Esophagus muscularis mucosa (tissue), 4 donors: ENCODE data around the gene KCNH1. TPM values are rescaled to one million over a fixed set of nuclear protein-coding genes. Genes with fewer than 3 reads are reported as not detected.

Source experiments
- DNase-seq: peaks from one replicate; pipeline ENCODE4 v3.0.0-alpha.2; 2017; ENCODE audit errors: extremely low spot score
- H3K27ac ChIP-seq, 4 donors: fragments of 200-600 bp; sonication (generic); replicated peaks in 1 of 4; 1 replicate in 3 of 4; 2 replicates in 1 of 4; pipeline ENCODE4 v1.5.1; 2016 to 2019; ENCODE audit warnings: mild to moderate bottlenecking in 1 of 4
- H3K27me3 ChIP-seq, 4 donors: fragments of 200-600 bp; sonication (generic); one replicate each; pipeline versions ENCODE4 v1.5.1 to v1.6.0; 2016 to 2019
- H3K36me3 ChIP-seq, 4 donors: fragments of 200-600 bp; sonication (generic); one replicate each; pipeline ENCODE4 v1.5.1; 2016 to 2019
- H3K4me1 ChIP-seq, 4 donors: fragments of 200-600 bp; sonication (generic); one replicate each; pipeline ENCODE4 v1.5.1; 2016 to 2019
- H3K4me3 ChIP-seq, 4 donors: fragments of 200-600 bp; sonication (generic); 1 replicate in 2 of 4; 2 replicates in 2 of 4; pipeline ENCODE4 v1.5.1; 2016 to 2019; ENCODE audit warnings: mild to moderate bottlenecking in 4 of 4, moderate library complexity in 1 of 4
- H3K9me3 ChIP-seq, 4 donors: fragments of 200-600 bp; sonication (generic); 1 replicate in 3 of 4; 2 replicates in 1 of 4; pipeline ENCODE4 v1.5.1; 2016 to 2019
- EP300 ChIP-seq: sonication (generic); formaldehyde crosslinking; IDR thresholded peaks from one replicate; pipeline ENCODE4 v1.6.1; 2017; ENCODE audit warnings: antibody characterized with exemption
- POLR2A ChIP-seq: fragments of 450-650 bp; IDR thresholded peaks from one replicate; pipeline ENCODE4 v1.6.1; 2017; ENCODE audit warnings: antibody characterized with exemption, moderate library complexity, mild to moderate bottlenecking, low read depth
- POLR2AphosphoS5 ChIP-seq, 2 donors: sonication (generic); formaldehyde crosslinking; IDR thresholded peaks; one replicate each; pipeline ENCODE4 v1.6.1; 2017; ENCODE audit warnings: antibody characterized with exemption in 2 of 2
- WGBS: methylation state at CpG from one replicate; pipeline ENCODE4 v1.1.5; 2018; 5-methylcytosine and 5-hydroxymethylcytosine counted together
- intact Hi-C: fragments of 100-400 bp; cut with DNase I; formaldehyde crosslinking; loops from one replicate; pipeline ENCODE4 v1.15.1; 2023
- total RNA-seq, 4 donors: library from RNA; depleted of rRNA; stranded (reverse); fragments of >200 nt; gene quantifications; one replicate each; pipeline versions ENCODE4 v1.1.0 to v1.2.1, GENCODE V29; 2016
- TF ChIP-seq, protein P1 (sequence below), 3 experiments: fragments of 200-600 bp in 2 of 3; fragments of 450-650 bp in 1 of 3; sonication (generic) in 2 of 3; IDR thresholded peaks; one replicate each; pipeline ENCODE4 v1.5.1; 2017 to 2019; ENCODE audit warnings: antibody characterized with exemption in 3 of 3, mild to moderate bottlenecking in 2 of 3, moderate library complexity in 1 of 3

KCNH1 gene
- total RNA-seq, 4 donors from 2014 or later, result 0.11 to 0.78 (median 0.46) TPM

DNA sequence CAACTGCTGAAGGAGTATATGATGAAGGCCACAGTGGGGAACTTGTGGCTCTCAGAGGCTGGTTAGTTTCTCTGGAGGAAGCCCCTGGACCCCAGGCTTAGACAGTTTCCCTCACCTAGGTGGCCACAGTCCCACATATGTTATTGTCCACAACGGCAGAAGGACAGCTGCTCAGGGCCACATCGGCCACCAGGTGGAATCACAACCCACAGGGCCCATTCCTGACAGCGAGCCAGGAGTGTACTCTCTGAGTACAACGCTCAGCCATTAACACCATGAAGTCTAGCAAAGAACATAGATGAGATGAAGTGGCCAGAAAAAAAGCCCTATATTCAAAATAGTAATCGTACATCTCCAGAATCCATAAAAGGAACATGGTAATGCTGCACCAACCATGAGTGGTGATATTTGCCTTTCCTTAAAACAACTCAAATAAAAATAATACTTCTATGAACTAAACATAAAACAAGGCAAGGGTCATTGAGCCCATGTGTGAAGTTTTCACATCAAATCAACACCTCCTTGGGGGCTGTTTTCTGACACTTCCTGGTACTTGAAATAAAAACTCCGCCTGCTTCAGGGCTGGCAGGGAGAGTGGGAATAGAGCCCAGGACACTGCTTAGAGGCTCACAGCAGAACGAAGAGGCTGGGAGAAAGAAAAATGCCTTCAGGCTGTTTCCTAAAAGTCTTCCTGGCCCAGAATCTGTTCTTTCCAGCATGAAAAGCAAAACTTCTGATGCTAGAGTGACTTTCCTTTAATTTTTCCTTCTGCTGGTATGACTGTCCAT lies 421.9 kb downstream of the KCNH1 start:
- TF ChIP-seq, protein P1, sequence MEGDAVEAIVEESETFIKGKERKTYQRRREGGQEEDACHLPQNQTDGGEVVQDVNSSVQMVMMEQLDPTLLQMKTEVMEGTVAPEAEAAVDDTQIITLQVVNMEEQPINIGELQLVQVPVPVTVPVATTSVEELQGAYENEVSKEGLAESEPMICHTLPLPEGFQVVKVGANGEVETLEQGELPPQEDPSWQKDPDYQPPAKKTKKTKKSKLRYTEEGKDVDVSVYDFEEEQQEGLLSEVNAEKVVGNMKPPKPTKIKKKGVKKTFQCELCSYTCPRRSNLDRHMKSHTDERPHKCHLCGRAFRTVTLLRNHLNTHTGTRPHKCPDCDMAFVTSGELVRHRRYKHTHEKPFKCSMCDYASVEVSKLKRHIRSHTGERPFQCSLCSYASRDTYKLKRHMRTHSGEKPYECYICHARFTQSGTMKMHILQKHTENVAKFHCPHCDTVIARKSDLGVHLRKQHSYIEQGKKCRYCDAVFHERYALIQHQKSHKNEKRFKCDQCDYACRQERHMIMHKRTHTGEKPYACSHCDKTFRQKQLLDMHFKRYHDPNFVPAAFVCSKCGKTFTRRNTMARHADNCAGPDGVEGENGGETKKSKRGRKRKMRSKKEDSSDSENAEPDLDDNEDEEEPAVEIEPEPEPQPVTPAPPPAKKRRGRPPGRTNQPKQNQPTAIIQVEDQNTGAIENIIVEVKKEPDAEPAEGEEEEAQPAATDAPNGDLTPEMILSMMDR (IDR thresholded peaks at IDR 0.05), result no peak
- TF ChIP-seq POLR2A (no peak), POLR2AphosphoS5 (IDR thresholded peaks at IDR 0.05) (no peak), EP300 (no peak)
- Histone ChIP-seq H3K27ac (no peak overlapping the region), H3K9me3 (no peaks in the 10 kb centered on the region), H3K27me3 (no peaks in the 10 kb centered on the region), H3K4me1 (no peaks in the 10 kb centered on the region), H3K36me3 (peaks cover 0 to 5% (median 0%) of the 10 kb centered on the region in 4 donors), H3K4me3 (no peak overlapping the region)
- intact Hi-C loops, result no loop called here
- no peak for DNase-seq
- 66% methylated on average over 5 of the region's 7 CpGs for WGBS

DNA sequence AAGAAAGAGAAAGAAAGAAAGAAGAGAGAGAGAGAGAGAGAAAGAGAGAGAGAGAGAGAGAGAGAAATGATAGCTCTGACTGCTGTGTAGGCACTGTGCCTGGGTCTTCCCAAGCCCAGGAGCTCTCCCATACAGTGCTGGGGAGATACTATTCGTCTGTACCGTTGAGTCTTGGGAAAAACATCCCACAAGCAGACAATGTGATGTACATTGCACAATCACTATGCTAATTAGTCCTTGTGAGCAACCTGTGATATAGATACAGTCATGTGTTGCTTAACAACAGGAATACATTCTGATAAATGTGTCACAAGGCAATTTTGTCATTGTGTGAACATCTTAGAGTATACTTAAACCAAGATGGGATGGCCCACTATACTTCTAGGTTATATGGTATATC lies 424.2 kb downstream of the KCNH1 start:
- intact Hi-C loops, result no loop called here
- 94% methylated on average over 2 of the region's 2 CpGs for WGBS
- TF ChIP-seq POLR2A, result no peak
- no peak for TF ChIP-seq EP300
- no peak for TF ChIP-seq POLR2AphosphoS5 (IDR thresholded peaks at IDR 0.05)
- TF ChIP-seq, protein P1 (IDR thresholded peaks at IDR 0.05), result no peak

DNA sequence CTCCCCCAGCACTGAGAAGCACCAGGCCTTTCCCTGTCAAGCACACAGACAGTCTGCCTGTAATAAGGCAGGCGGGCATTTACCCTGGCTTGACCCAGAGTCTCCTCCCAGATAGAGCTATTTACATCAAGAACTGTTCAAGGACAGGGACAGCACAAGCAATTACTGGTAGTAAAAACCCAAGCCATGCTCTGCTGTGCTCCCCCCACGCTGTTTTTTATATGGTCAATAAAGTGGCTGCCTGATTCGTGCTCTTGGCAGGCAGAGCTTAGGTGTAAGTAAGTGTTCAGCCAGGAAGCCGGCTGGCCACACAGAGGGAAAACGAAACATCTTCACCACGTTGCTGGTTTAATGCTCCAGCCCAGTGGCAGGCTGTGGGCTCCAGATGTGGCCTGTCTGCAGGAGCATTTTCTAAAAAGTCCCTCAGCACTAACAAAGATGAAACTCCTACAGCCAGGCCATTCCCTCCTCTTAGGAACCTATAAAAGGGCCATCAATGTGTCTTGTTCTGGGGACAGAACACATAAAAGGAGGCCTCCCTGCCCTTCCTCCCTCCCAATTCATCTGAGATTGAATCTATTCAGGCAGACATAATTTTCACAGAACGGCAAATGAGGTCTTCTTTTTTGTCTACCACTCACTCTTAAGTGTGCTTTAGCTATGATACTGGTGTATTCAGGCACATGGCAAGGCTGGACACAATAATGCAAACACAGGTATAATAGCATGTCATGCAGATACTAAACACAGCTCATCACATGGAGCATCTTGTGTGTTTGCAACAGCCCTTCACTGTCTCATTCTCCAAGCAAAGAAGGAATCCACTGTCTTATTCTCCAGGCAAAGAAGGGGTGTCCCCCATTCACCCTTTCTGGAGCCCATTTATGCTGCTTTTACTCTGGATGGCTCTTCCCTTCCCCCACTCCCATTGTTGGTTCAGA lies 426.4 kb downstream of the KCNH1 start:
- Histone ChIP-seq H3K27me3 (no peaks in the 10 kb centered on the region), H3K27ac (no peak overlapping the region), H3K4me1 (no peaks in the 10 kb centered on the region), H3K36me3 (peaks cover 0 to 5% (median 0%) of the 10 kb centered on the region in 4 donors), H3K9me3 (no peaks in the 10 kb centered on the region), H3K4me3 (no peak overlapping the region)
- TF ChIP-seq EP300, result no peak
- no peak for TF ChIP-seq POLR2AphosphoS5 (IDR thresholded peaks at IDR 0.05)
- TF ChIP-seq, protein P1 (IDR thresholded peaks at IDR 0.05), result no peak
- no peak for TF ChIP-seq POLR2A
- intact Hi-C loops, result no loop called here
- no peak for DNase-seq
- 87% methylated on average over 5 of the region's 7 CpGs for WGBS

More for the DNA sequence above, 424.2 kb downstream of the KCNH1 start:
- Histone ChIP-seq H3K27me3 (no peaks in the 10 kb centered on the region), H3K4me3 (no peak overlapping the region), H3K36me3 (peaks cover 0 to 5% (median 0%) of the 10 kb centered on the region in 4 donors), H3K9me3 (no peaks in the 10 kb centered on the region), H3K27ac (no peak overlapping the region), H3K4me1 (no peaks in the 10 kb centered on the region)
- no peak for DNase-seq

DNA sequence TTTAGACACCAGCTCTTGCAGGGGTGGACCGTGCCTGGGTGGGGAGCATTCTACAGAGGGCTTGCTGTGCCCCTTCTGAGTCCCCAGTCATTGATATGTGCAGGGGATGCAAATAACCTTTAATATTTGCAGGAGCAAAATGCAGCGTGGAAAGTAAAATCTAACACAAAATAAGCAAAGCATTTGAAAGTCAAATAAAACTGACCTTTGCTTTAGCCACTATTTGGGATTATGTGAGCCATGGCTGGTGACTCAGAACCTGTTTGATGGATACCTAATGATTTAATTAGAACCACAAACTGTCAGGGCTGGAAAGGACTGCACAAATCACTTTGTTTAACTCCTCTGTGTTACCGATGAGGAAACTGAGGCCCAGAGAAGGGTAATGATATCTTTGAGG lies 427.7 kb downstream of the KCNH1 start:
- H3K9me3 ChIP-seq, result peaks cover 0 to 4% (median 0%) of the 10 kb centered on the region in 4 donors
- H3K4me1 ChIP-seq, result no peaks in the 10 kb centered on the region
- DNase-seq, result no peak
- H3K4me3 ChIP-seq, result no peak overlapping the region
- TF ChIP-seq, protein P1 (IDR thresholded peaks at IDR 0.05), result no peak
- TF ChIP-seq POLR2AphosphoS5 (IDR thresholded peaks at IDR 0.05) (no peak), EP300 (no peak), POLR2A (no peak)
- intact Hi-C loops, result no loop called here
- H3K27ac ChIP-seq, result no peak overlapping the region
- peaks cover 0 to 5% (median 0%) of the 10 kb centered on the region in 4 donors for H3K36me3 ChIP-seq
- WGBS, result 98% methylated on average over 3 of the region's 3 CpGs
- H3K27me3 ChIP-seq, result no peaks in the 10 kb centered on the region
